Stimulated activated CD8-positive, alpha-beta memory T cell treated with anti-CD3 and anti-CD28 coated beads, Interleukin-15, amount 100 ng/mL, for 4 hours (primary cell): Measurements from ENCODE around the gene ZNF234.
"Not testable (repeated sequence)": the region's sequence is repeated elsewhere in the genome, so short reads cannot be mapped to it uniquely, and the experiment has no call there.

ENCODE experiments used
- DNase-seq, 2 donors: peaks; one replicate each; pipeline ENCODE4 v3.0.0-alpha.2; 2020; ENCODE audit warnings: low read depth in 2 of 2

ZNF234 gene

DNA sequence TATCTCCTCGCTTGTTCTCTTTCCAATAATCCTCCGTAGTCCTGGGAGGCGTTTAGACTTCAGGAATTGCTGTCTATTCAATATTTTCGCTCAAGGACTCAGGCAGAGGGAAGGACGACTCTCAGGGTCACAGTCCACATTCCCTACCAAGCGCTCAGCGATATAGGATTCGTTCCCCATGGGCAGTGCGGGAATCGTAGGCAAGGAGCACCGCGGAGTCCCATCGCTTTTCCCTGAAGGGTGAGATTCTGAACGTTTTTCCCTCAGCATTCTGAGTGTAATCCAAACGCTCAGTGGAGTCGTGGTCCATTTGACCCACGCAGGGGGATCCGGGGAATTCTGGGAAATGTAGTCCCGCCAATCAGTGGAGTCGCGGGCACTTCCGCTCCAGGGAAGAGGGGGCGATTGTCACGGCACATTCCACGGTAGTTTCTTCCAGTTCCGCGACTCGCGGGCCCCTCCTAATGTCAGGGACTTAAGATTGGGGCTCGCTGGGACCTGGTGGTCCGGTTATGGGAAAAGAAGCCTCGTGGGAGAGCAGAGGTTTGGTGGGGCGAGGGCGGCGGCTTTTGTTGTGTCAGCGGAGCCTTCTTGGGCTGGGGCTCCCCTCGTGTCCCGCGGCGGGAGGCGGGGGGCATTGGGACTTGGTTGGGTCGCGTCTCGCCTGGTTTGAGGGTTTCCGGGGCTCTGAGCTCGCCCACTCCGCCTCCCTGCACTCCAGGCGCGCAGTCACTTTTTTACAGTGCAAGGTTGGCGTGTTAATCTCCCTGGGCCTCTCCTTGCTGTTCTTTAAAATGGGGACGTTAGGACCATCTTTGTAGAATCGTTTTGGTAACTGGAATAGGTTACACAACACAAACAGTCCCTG is at the start of gene ZNF234:
Gene ZNF234 (plus strand): TSS at position 364 of the 868 bp plus-strand sequence. CDS start 3,079 bp downstream, outside the sequence.
- DNase-seq, result peak; percentile 59 to 65

GRCh38 chr19:44092108-44092507 is 49.2 kb upstream of the ZNF234 start:
- DNase-seq, result no peak

DNA sequence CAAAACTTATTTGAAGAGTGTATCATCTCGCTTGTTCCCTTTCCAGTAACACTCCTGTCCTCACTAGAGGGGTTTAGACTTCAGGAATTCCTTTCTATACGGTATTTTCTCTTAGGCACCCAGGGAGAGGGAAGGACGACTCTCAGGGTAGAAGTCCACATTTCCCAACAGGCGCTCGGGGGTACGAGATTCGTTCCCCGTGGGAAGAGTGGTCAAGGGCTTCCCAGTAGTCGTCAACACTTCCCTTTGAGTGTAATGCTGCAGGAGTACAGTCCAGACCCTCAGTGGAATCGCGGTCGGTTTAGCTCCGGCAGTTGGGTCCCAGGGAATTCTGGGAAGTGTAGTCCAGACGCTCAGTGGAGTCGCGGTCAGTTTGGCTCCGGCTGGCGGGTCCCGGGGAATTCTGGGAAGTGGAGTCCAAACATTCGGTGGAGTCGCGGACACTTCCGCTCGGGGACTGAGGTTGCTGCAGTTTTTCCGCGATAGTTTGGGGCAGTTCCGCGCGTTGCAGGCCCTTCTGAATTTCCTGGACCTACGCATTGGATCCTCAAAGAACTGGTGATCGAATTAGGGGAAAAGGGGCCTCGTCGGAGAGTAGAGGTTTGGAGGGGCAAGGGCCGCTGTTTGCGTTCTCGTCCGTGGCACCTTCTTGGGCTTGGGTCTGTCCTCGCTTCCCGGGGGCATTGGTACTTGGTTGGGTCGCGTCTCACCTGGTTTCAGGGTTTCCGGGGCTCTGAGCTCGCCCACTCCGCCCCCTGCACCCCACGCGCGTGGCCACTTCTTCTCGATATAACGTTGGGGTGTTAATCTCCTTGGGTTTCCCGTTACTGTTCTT is 47.2 kb upstream of the ZNF234 start, which contains the start of gene ZNF224:
Gene ZNF224 (plus strand): TSS at position 431 of the 835 bp plus-strand sequence. CDS start 3,513 bp downstream, outside the sequence.
- DNase-seq, result peak; percentile 69 to 76

DNA sequence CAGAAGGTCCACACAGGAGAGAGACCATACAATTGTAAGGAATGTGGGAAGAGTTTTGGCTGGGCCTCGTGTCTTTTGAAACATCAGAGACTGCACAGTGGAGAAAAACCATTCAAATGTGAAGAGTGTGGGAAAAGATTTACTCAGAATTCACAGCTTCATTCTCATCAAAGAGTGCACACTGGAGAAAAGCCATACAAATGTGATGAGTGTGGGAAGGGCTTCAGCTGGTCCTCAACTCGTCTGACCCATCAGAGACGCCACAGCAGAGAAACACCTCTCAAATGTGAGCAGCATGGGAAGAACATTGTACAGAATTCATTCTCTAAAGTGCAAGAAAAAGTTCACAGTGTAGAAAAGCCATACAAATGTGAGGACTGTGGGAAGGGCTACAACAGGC is 33.6 kb upstream of the ZNF234 start:
- DNase-seq, result no peak

GRCh38 chr19:44109458-44109857 is 31.9 kb upstream of the ZNF234 start:
- no peak for DNase-seq

DNA sequence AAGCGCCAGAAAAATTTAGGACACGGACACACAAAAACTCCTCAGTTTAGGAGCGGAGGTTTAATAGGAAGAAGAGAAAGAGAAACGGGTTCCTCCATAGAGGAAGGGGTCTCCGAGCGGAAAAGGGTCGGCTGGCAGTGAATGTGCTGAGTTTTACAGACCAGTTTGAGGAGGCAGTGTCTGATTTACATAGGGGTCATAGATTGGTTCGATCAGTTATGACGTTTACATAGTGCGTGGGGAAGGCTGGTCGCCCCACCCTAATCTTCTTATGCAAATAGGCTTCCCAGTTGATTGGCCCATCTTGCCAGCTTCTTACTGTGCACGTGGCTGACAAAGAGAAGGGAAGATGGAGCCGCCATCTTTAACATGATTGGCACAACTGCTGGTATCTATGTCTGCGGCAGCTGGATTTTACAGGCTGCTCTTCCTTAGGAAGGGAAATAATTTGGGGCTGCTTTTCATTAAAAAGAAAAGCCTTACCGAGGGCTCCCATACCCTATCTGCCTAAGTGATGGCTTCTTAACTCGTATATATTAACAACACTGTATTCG is 29.4 kb upstream of the ZNF234 start:
- no peak for DNase-seq

DNA sequence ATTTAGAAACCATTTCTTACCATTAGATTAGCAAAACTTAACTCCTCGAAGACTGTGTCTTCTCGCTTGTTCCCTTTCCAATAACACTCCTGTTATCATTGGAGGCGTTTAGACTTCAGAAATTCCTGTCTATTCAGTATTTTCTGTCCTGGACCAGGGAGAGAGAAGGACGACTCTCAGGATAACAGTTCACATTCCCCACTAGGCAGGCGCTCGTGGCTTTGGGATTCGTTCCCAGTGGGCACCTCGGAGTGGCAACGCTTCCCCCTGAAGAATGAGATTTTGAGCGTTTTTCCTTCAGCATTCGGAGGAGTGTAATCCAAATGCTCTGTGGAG is 28.6 kb upstream of the ZNF234 start:
- DNase-seq, result no peak

GRCh38 chr19:44113138-44113783 is 28.1 kb upstream of the ZNF234 start, which contains the start of gene ZNF225:
Gene ZNF225, plus strand, starts transcription at chr19:44113399. Its CDS starts 2,429 bp downstream, at chr19:44115828.
- peak; percentile 70 to 80 for DNase-seq

DNA sequence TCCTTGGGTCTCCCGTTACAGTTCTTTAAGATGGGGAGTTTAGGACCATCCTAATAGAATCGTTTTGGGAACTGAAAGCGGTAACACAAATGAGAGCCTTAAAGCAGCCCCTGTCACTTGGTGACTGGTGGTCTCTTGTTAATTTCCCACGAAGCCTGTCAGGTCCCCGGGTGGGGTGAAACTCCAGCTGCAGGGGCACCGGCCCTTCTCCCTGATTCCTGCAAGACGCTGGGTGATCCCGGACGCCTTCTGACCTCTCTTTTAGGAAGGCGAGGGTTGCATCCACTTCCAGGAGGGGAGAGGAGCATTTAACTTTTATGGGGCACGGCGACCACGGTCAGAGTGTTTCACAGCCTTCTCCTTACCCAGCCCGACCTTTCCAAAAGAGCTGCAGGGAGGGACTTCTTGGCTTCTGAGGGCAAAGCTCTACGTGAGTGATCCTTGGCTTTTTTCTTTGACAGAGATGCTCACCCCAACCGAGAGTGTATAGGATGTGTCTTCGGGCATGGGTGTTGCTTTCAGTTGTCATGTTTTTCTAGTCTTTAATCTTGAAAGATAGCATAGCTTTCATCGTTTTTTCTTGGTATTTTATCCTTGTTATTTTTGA is 27.5 kb upstream of the ZNF234 start:
- DNase-seq, result no peak

- DNase-seq, result not testable (repeated sequence)
These were observed 20.2 kb upstream of the ZNF234 start for GRCh38 chr19:44121162-44121561.

DNA sequence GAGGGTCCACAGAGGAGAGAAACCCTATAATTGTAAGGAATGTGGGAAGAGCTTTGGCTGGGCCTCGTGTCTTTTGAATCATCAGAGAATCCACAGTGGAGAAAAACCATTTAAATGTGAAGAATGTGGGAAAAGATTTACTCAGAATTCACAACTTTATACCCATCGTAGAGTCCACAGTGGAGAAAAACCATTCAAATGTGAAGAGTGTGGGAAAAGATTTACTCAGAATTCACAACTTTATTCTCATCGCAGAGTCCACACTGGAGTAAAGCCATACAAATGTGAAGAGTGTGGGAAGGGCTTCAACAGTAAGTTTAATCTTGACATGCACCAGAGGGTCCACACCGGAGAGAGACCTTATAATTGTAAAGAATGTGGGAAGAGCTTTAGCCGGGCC is 9.4 kb upstream of the ZNF234 start:
- DNase-seq, result no peak

DNA sequence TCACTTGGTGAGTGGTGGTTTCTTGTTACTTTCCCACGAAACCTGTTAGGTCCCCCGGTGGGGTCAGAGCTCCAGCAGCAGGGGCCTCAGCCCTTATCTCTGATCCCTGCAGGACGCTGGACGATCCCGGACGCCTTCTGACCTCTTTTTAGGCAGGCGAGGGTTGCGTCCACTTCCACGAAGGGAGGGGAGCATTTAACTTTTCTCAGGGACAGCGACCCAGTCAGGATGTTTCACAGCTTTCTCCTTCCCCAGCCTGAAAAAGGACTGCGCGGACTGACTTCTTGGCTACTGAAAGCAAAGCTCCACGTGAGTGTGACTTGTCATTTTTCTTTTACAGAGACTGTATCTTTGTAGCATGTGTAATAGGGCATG is 692 bp downstream of the ZNF234 start:
- DNase-seq, result no peak

- DNase-seq, result no peak
These were observed 8.4 kb downstream of the ZNF234 start for GRCh38 chr19:44149776-44150175.

DNA sequence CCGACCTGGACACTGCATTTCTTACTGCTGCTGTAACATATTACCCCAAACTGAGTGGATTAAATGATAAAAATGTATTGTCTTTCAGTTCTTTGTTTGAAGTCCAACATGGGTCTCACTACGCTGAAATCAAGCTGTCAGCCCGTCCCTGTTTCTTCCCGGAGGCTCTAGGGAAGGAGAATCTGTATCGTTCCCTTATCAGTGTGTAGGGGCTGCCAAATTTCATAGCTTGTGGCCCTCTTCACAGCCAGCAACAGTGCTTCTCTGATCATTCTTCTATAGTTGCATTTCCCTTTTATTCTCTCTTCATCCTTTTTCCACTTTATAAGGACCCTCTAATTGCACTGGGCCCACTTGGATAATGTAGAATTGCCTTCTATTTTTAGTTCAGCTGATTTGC is 10.1 kb downstream of the ZNF234 start:
- DNase-seq, result no peak

GRCh38 chr19:44156475-44156874 is 15.1 kb downstream of the ZNF234 start:
- DNase-seq, result no peak

DNA sequence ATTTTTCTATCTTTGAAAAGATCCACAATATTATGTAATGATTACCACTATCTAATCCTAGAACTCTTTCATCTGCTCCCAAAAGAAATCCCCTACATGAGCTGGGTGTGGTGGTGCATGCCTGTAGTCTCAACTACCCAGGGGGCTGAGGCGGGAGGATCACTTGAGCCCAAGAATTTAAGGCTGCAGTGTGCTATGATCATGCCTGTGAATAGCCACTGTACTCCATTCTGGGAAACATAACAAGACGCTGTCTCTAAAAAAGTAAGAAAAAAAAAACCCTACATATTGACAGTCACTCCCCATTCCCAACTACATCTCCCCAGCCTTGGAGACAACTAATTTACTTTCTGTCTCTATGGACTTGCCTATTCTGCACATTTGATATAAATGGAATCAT is 22.4 kb downstream of the ZNF234 start:
- DNase-seq, result no peak

DNA sequence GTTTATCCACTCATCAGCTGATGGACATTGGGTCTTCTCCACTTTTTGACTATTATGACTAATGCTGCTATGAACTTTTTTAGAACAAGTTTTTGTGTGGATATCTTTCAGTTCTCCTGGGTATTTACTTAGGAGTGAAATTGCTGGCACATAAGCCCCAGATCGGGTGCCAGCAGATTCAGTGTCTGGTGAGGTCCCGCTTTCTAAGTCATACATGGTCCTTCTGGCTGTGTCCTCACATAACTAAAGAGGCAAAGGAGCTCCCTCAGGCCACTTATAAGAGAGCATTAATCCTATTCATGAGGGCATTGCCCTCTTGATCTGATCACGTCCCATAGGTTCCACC is 22.9 kb downstream of the ZNF234 start:
- no peak for DNase-seq

GRCh38 chr19:44164673-44165512 is 23.5 kb downstream of the ZNF234 start, which contains the start of gene ZNF226:
Gene ZNF226, plus strand, starts transcription at chr19:44165100. Its CDS starts 4,981 bp downstream, at chr19:44170081.
- peak; percentile 67 to 75 for DNase-seq

GRCh38 chr19:44170660-44171059 is 29.3 kb downstream of the ZNF234 start:
- DNase-seq, result not testable (repeated sequence)

DNA sequence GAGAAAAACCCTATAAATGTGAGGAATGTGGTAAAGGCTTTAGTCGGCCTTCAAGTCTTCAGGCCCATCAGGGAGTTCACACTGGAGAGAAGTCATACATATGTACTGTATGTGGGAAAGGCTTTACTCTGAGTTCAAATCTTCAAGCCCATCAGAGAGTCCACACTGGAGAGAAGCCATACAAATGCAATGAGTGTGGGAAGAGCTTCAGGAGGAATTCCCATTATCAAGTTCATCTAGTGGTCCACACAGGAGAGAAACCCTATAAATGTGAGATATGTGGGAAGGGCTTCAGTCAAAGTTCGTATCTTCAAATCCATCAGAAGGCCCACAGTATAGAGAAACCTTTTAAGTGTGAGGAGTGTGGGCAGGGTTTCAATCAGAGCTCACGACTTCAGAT is 35.2 kb downstream of the ZNF234 start:
- DNase-seq, result no peak
